PC-3 (cell line): Measurements from ENCODE around the gene ZDHHC16. TPM values are rescaled to one million over a fixed set of nuclear protein-coding genes. Genes with fewer than 3 reads are reported as not detected.
A peak's percentile ranks its signal among the peaks of the same experiment; 100 is the strongest.

Experiments used
- ATAC-seq: fragments of 200-7000 bp; cut with Tn5 transposase; 2 replicates; pipeline ENCODE4 v1.9.1; 2020; ENCODE audit warnings: mild to moderate bottlenecking, moderate library complexity
- BruUV-seq: library from RNA; stranded (reverse); fragments of 400-500 nt; replicated peaks from 2 replicates; lab custom pipeline; 2021; lab: Mats Ljungman, UMichigan
- CTCF ChIA-PET: fragments of 300-600 bp; sonication (Branson Sonifier 250); formaldehyde crosslinking; loops from one replicate; lab custom pipeline; 2022; ENCODE audit warnings: antibody characterized with exemption; lab: Charles Lee
- POLR2A ChIA-PET: fragments of 300-600 bp; sonication (Branson Sonifier 250); formaldehyde crosslinking; loops from one replicate; lab custom pipeline; 2022; ENCODE audit warnings: antibody characterized with exemption; ENCODE audit not compliant: unreplicated experiment; lab: Charles Lee
- DNase-seq: peaks from one replicate; pipeline ENCODE4 v3.0.0-alpha.2; 2015
- H2AFZ ChIP-seq: fragments of 300-600 bp; sonication (generic); 2 replicates; pipeline ENCODE4 v1.6.0; 2016; ENCODE audit warnings: antibody characterized with exemption, low read length
- H3F3A ChIP-seq: fragments of 300-600 bp; sonication (generic); one replicate; pipeline ENCODE4 v1.6.0; 2017; ENCODE audit warnings: antibody characterized with exemption, low read length, control low read depth, mild to moderate bottlenecking; ENCODE audit not compliant: unreplicated experiment
- H3K27ac ChIP-seq: fragments of 300-600 bp; sonication (generic); 2 replicates; pipeline ENCODE4 v1.5.1; 2016; ENCODE audit warnings: mild to moderate bottlenecking, low read length
- H3K27me3 ChIP-seq: fragments of 300-600 bp; sonication (generic); 2 replicates; pipeline ENCODE4 v1.6.1; 2016; ENCODE audit warnings: low read length, mixed read lengths
- H3K36me3 ChIP-seq: fragments of 300-600 bp; sonication (generic); 2 replicates; pipeline ENCODE4 v1.6.1; 2016; ENCODE audit warnings: low read depth, mixed run types, low read length, mixed read lengths
- H3K4me1 ChIP-seq: fragments of 300-600 bp; sonication (generic); 2 replicates; pipeline ENCODE4 v1.5.1; 2016; ENCODE audit warnings: low read length; ENCODE audit not compliant: insufficient read depth
- H3K4me2 ChIP-seq: fragments of 300-600 bp; sonication (generic); 2 replicates; pipeline ENCODE4 v1.6.0; 2016; ENCODE audit warnings: low read length
- H3K4me3 ChIP-seq: fragments of 300-600 bp; sonication (generic); 2 replicates; pipeline ENCODE4 v1.5.1; 2016; ENCODE audit warnings: mild to moderate bottlenecking, low read length, mixed read lengths
- H3K79me2 ChIP-seq: fragments of 300-600 bp; sonication (generic); 2 replicates; pipeline ENCODE4 v1.6.1; 2017; ENCODE audit warnings: low read length, mixed read lengths
- H3K9ac ChIP-seq: fragments of 300-600 bp; sonication (generic); 2 replicates; pipeline ENCODE4 v1.6.0; 2016; ENCODE audit warnings: mild to moderate bottlenecking, low read length
- H3K9me2 ChIP-seq: fragments of 300-600 bp; sonication (generic); replicated peaks from 2 replicates; pipeline ENCODE4 v1.6.1; 2016; ENCODE audit warnings: mixed run types, low read length, mixed read lengths
- H3K9me3 ChIP-seq: fragments of 300-600 bp; sonication (generic); 2 replicates; pipeline ENCODE4 v1.6.1; 2016; ENCODE audit warnings: low read length, mixed read lengths
- H4K20me1 ChIP-seq: fragments of 300-600 bp; sonication (generic); 2 replicates; pipeline ENCODE4 v1.6.1; 2016; ENCODE audit warnings: low read length, mixed read lengths
- CTCF ChIP-seq: fragments of 300-600 bp; sonication (generic); conservative IDR thresholded peaks from 2 replicates; pipeline ENCODE4 v1.5.1; 2017; ENCODE audit warnings: antibody characterized with exemption, low read depth, mild to moderate bottlenecking, low read length
- EZH2 ChIP-seq: fragments of 300-600 bp; sonication (generic); IDR thresholded peaks from one replicate; pipeline ENCODE4 v1.6.1; 2017; ENCODE audit warnings: antibody characterized with exemption, mild to moderate bottlenecking, low read length; ENCODE audit not compliant: unreplicated experiment
- EZH2phosphoT487 ChIP-seq: fragments of 300-600 bp; sonication (generic); IDR thresholded peaks from 2 replicates; pipeline ENCODE4 v1.6.1; 2018; ENCODE audit warnings: mild to moderate bottlenecking, antibody characterized with exemption, low read length, borderline replicate concordance
- intact Hi-C: fragments of 100-400 bp; cut with micrococcal nuclease; formaldehyde crosslinking; loops from 2 replicates; pipeline ENCODE4 v1.9.0; 2023
- total RNA-seq: library from RNA; depleted of rRNA; stranded (reverse); fragments of >200 nt; gene quantifications from 2 replicates; pipeline ENCODE4 v1.2.3, GENCODE V29; 2014

Gene ZDHHC16
- total RNA-seq, 1 experiment from 2014 or later: 35.1 TPM

GRCh38 chr10:97500297-97500575 is 54.3 kb downstream of the ZDHHC16 start:
- ChIA-PET CTCF (no interaction called here), POLR2A (no interaction called here)
- Histone ChIP-seq H3K27ac (no peak overlapping the region), H3K9me3 (no peaks in the 10 kb centered on the region), H3K4me2 (peak overlapping the region; percentile 99), H4K20me1 (peaks cover 17% of the 10 kb centered on the region; the same call in 1 of the 2 replicates), H3K9me2 (no peaks in the 10 kb centered on the region), H3K27me3 (no peaks in the 10 kb centered on the region), H3K4me3 (peak overlapping the region; percentile 96), H3K9ac (peak overlapping the region; percentile 69; the same call in 1 of the 2 replicates), H3F3A (no peaks in the 10 kb centered on the region), H3K79me2 (peaks cover 53% of the 10 kb centered on the region), H3K36me3 (no peaks in the 10 kb centered on the region), H3K4me1 (peaks cover 19% of the 10 kb centered on the region), H2AFZ (peak overlapping the region; percentile 92)
- BruUV-seq: no TSS peak
- ATAC-seq (no peak), DNase-seq (no peak)
- intact Hi-C loops: no loop called here
- TF ChIP-seq EZH2 (no peak), EZH2phosphoT487 (no peak), CTCF (no peak)

- DNase-seq: no peak
- H2AFZ ChIP-seq: no peak overlapping the region
- ATAC-seq: no peak
- no peaks in the 10 kb centered on the region for H4K20me1 ChIP-seq
- no TSS peak for BruUV-seq
- no peaks in the 10 kb centered on the region for H3K36me3 ChIP-seq
- peaks cover 36% of the 10 kb centered on the region for H3K79me2 ChIP-seq
- CTCF ChIA-PET: no interaction called here
- TF ChIP-seq CTCF: no peak
- TF ChIP-seq EZH2: no peak
- no peak for TF ChIP-seq EZH2phosphoT487
- H3K4me2 ChIP-seq: no peak overlapping the region
- H3K9me2 ChIP-seq: no peaks in the 10 kb centered on the region
- H3K4me3 ChIP-seq: no peak overlapping the region
- no peak overlapping the region for H3K9ac ChIP-seq
- no peaks in the 10 kb centered on the region for H3K27me3 ChIP-seq
- H3K27ac ChIP-seq: no peak overlapping the region
- intact Hi-C loops: no loop called here
- H3F3A ChIP-seq: no peaks in the 10 kb centered on the region
- H3K9me3 ChIP-seq: no peaks in the 10 kb centered on the region
- H3K4me1 ChIP-seq: peaks cover 8% of the 10 kb centered on the region; the same call in 1 of the 2 replicates
- POLR2A ChIA-PET: no interaction called here
These were observed 56.9 kb downstream of the ZDHHC16 start for GRCh38 chr10:97502916-97503315.

- H3K9me3 ChIP-seq: no peaks in the 10 kb centered on the region
- intact Hi-C loops: no loop called here
- H3K9me2 ChIP-seq: no peaks in the 10 kb centered on the region
- POLR2A ChIA-PET: no interaction called here
- peaks cover 34% of the 10 kb centered on the region for H3K79me2 ChIP-seq
- no peak for ATAC-seq
- no peak overlapping the region for H3K4me2 ChIP-seq
- no peaks in the 10 kb centered on the region for H3K36me3 ChIP-seq
- H3K27me3 ChIP-seq: no peaks in the 10 kb centered on the region
- no peak for DNase-seq
- no peak overlapping the region for H3K4me3 ChIP-seq
- H3K4me1 ChIP-seq: peaks cover 8% of the 10 kb centered on the region; the same call in 1 of the 2 replicates
- BruUV-seq: no TSS peak
- CTCF ChIA-PET: no interaction called here
- H3K9ac ChIP-seq: no peak overlapping the region
- H4K20me1 ChIP-seq: no peaks in the 10 kb centered on the region
- H2AFZ ChIP-seq: no peak overlapping the region
- H3F3A ChIP-seq: no peaks in the 10 kb centered on the region
- no peak for TF ChIP-seq CTCF
- TF ChIP-seq EZH2phosphoT487: no peak
- TF ChIP-seq EZH2: no peak
- H3K27ac ChIP-seq: no peak overlapping the region
These were observed 57.4 kb downstream of the ZDHHC16 start for GRCh38 chr10:97503406-97503805.
